Uterus (tissue), 4 donors: Measurements from ENCODE around the gene KAT7. TPM values are rescaled to one million over a fixed set of nuclear protein-coding genes. Genes with fewer than 3 reads are reported as not detected.

Experiments
- DNase-seq, 2 donors: peaks; one replicate each; pipeline ENCODE4 v3.0.0-alpha.2; 2019 to 2020
- H3K27ac ChIP-seq, 2 donors: fragments of 200-600 bp; sonication (generic); 1 replicate in 1 of 2; 2 replicates in 1 of 2; pipeline ENCODE4 v1.5.1; 2016 to 2018
- H3K27me3 ChIP-seq, 2 donors: fragments of 200-600 bp; sonication (generic); one replicate each; pipeline ENCODE4 v1.5.1; 2018 to 2019; ENCODE audit warnings: control low read depth in 1 of 2
- H3K36me3 ChIP-seq, 2 donors: fragments of 200-600 bp; sonication (generic); one replicate each; pipeline ENCODE4 v1.5.1; 2019; ENCODE audit warnings: control low read depth in 1 of 2
- H3K4me1 ChIP-seq, 2 donors: fragments of 200-600 bp; sonication (generic); one replicate each; pipeline ENCODE4 v1.5.1; 2018 to 2019; ENCODE audit warnings: control low read depth in 1 of 2
- H3K4me3 ChIP-seq, 2 donors: fragments of 200-600 bp; sonication (generic); 1 replicate in 1 of 2; 2 replicates in 1 of 2; pipeline ENCODE4 v1.5.1; 2018 to 2019; ENCODE audit warnings: mild to moderate bottlenecking in 1 of 2
- H3K9me3 ChIP-seq, 2 donors: fragments of 200-600 bp; sonication (generic); one replicate each; pipeline ENCODE4 v1.5.1; 2019; ENCODE audit warnings: control low read depth in 1 of 2
- POLR2A ChIP-seq, 2 donors: fragments of 450-650 bp; IDR thresholded peaks; one replicate each; pipeline ENCODE4 v1.6.1; 2016; ENCODE audit warnings: antibody characterized with exemption in 2 of 2, mild to moderate bottlenecking in 1 of 2, moderate library complexity in 1 of 2
- intact Hi-C: fragments of 100-400 bp; cut with DNase I; formaldehyde crosslinking; loops from one replicate; pipeline ENCODE4 v1.15.1; 2023; ENCODE audit warnings: low total_unique reads
- total RNA-seq, 4 donors: library from RNA; depleted of rRNA in 3 of 4; stranded (reverse); fragments of >200 nt in 3 of 4; gene quantifications; one replicate each; pipeline versions ENCODE4 v1.1.0 to v1.2.4, GENCODE V29; 2014 to 2023
- TF ChIP-seq, protein P1 (sequence below), 4 experiments: fragments of 200-600 bp in 2 of 4; fragments of 450-650 bp in 2 of 4; sonication (generic) in 2 of 4; IDR thresholded peaks; one replicate each; pipeline ENCODE4 v1.5.1; 2016 to 2019; ENCODE audit warnings: antibody characterized with exemption in 4 of 4, mild to moderate bottlenecking in 2 of 4, moderate library complexity in 1 of 4
- donor health status: DM: yes; HTN: yes; CAD: no.

Gene KAT7
- total RNA-seq, 4 donors from 2014 or later: 16.8 to 117 (median 40.8) TPM

GRCh38 chr17:49787884-49788477 is 500 bp upstream of the KAT7 start:
- Histone ChIP-seq H3K27me3 (no peaks in the 10 kb centered on the region), H3K36me3 (no peaks in the 10 kb centered on the region), H3K9me3 (no peaks in the 10 kb centered on the region), H3K27ac (peak overlapping the region; percentile 100), H3K4me1 (peaks cover 5 to 17% of the 10 kb centered on the region in 2 donors), H3K4me3 (peak overlapping the region; percentile 99 to 100)
- DNase-seq: no peak
- TF ChIP-seq POLR2A (IDR thresholded peaks at IDR 0.05): no peak
- TF ChIP-seq, protein P1, sequence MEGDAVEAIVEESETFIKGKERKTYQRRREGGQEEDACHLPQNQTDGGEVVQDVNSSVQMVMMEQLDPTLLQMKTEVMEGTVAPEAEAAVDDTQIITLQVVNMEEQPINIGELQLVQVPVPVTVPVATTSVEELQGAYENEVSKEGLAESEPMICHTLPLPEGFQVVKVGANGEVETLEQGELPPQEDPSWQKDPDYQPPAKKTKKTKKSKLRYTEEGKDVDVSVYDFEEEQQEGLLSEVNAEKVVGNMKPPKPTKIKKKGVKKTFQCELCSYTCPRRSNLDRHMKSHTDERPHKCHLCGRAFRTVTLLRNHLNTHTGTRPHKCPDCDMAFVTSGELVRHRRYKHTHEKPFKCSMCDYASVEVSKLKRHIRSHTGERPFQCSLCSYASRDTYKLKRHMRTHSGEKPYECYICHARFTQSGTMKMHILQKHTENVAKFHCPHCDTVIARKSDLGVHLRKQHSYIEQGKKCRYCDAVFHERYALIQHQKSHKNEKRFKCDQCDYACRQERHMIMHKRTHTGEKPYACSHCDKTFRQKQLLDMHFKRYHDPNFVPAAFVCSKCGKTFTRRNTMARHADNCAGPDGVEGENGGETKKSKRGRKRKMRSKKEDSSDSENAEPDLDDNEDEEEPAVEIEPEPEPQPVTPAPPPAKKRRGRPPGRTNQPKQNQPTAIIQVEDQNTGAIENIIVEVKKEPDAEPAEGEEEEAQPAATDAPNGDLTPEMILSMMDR (IDR thresholded peaks at IDR 0.05): no peak
- intact Hi-C loops: no loop called here

DNA sequence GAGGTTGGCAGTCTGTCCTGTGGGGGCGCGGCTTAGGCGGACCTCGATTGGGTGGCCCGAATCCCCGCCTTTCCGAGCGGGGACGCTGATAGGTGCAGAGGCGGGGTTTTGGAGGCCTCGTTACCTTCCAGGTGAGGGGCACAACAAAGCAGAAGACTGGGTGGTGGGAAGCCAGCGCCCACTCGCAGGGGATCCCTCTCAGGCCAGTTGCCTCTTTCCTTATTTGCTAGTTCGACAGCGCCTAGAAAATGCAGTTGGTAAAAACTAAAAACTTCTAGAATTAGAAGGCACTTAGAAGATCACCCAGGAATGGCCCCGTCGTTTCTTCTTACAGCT is 730 bp downstream of the KAT7 start:
- Histone ChIP-seq H3K36me3 (no peaks in the 10 kb centered on the region), H3K27me3 (no peaks in the 10 kb centered on the region), H3K4me1 (peaks cover 5 to 10% of the 10 kb centered on the region in 2 donors), H3K4me3 (peak overlapping the region; percentile 99 to 100), H3K9me3 (no peaks in the 10 kb centered on the region), H3K27ac (peak overlapping the region; percentile 100)
- TF ChIP-seq, protein P1 (IDR thresholded peaks at IDR 0.05): no peak
- no peak for TF ChIP-seq POLR2A (IDR thresholded peaks at IDR 0.05)
- no peak for DNase-seq
- intact Hi-C loops: no loop called here

DNA sequence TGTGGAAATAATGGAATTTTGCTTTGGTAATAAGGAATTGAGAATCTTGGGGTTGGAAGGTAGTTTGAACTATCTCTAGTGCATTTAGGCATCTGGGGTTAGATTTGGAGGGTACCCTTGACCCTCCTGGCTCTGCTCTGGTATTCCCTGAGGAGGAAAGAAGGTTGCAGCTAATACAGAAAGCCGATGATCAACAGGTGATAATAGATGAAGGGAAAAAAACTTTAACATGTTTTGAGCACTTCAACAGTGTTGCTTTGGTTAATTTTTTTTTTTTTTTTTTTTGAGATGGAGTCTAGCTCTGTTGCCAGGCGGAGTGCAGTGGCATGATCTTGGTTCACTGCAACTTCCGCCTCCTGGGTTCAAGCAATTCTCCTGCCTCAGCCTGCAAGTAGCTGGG is 4.8 kb downstream of the KAT7 start:
- DNase-seq: no peak
- no peaks in the 10 kb centered on the region for H3K36me3 ChIP-seq
- H3K9me3 ChIP-seq: no peaks in the 10 kb centered on the region
- no peak overlapping the region for H3K27ac ChIP-seq
- intact Hi-C loops: no loop called here
- peaks cover 5 to 10% of the 10 kb centered on the region in 2 donors for H3K4me1 ChIP-seq
- no peak overlapping the region for H3K4me3 ChIP-seq
- TF ChIP-seq, protein P1 (IDR thresholded peaks at IDR 0.05): no peak
- no peak for TF ChIP-seq POLR2A (IDR thresholded peaks at IDR 0.05)
- no peaks in the 10 kb centered on the region for H3K27me3 ChIP-seq

- DNase-seq: no peak
- Histone ChIP-seq H3K4me3 (no peak overlapping the region), H3K4me1 (peaks cover 1 to 5% of the 10 kb centered on the region in 2 donors), H3K27ac (no peak overlapping the region), H3K27me3 (no peaks in the 10 kb centered on the region), H3K9me3 (no peaks in the 10 kb centered on the region), H3K36me3 (no peaks in the 10 kb centered on the region)
- TF ChIP-seq, protein P1 (IDR thresholded peaks at IDR 0.05): no peak
- TF ChIP-seq POLR2A (IDR thresholded peaks at IDR 0.05): no peak
- intact Hi-C loops: no loop called here
These were observed 6.9 kb downstream of the KAT7 start for GRCh38 chr17:49795372-49795771.

- intact Hi-C loops: no loop called here
- DNase-seq: no peak
- Histone ChIP-seq H3K27ac (peak overlapping the region in 1 of 2 donors; percentile 5), H3K4me1 (no peaks in the 10 kb centered on the region), H3K36me3 (no peaks in the 10 kb centered on the region), H3K27me3 (no peaks in the 10 kb centered on the region), H3K9me3 (no peaks in the 10 kb centered on the region), H3K4me3 (no peak overlapping the region)
- TF ChIP-seq POLR2A (IDR thresholded peaks at IDR 0.05): no peak
- TF ChIP-seq, protein P1 (IDR thresholded peaks at IDR 0.05): no peak
These were observed 9.7 kb downstream of the KAT7 start for GRCh38 chr17:49798182-49798581.
